Activated T-helper 9 cell treated with anti-CD3 and anti-CD28 coated beads, Interleukin-2, amount 50 U/mL, for 16 hours (primary cell): ENCODE data around the gene GPRASP1.

Source experiments
- DNase-seq: peaks from one replicate; pipeline ENCODE4 v3.0.0-alpha.2; 2020; ENCODE audit warnings: low read depth

Gene GPRASP1

DNA sequence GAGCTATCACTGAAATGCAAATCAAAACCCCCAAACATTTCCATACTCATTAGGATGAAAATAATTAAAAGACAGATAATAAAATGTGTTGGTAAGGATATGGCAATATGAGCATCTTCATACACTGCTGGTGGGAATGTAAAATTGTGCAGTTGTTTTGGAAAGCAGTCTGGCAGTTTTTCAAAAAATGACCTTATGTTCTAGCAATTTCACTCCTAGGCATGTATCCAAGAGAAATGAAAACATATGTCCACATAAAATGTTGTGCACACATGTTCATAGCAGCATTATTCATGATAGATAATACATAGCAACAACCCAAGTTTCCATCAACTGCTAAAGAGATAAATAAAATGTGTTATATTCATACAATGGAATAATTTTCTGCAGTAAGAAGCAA lies 46.2 kb downstream of the GPRASP1 start:
- DNase-seq: no peak
